HCT116 (cell line): ENCODE results near the gene DNM3. TPM values are rescaled to one million over a fixed set of nuclear protein-coding genes. Genes with fewer than 3 reads are reported as not detected.

Experiments used
- ATAC-seq: fragments of 200-7000 bp; cut with Tn5 transposase; 2 replicates; pipeline ENCODE4 v1.9.1; 2020; ENCODE audit warnings: mild to moderate bottlenecking, moderate library complexity
- BruUV-seq: library from RNA; stranded (reverse); fragments of 400-500 nt; replicated peaks from 2 replicates; lab custom pipeline; 2021; lab: Mats Ljungman, UMichigan
- CTCF ChIA-PET: fragments of 300-600 bp; sonication (Branson Sonifier 250); formaldehyde crosslinking; loops from one replicate; lab custom pipeline; 2021; ENCODE audit warnings: antibody characterized with exemption; lab: Charles Lee
- POLR2A ChIA-PET: fragments of 300-600, 350-600 bp; sonication (Branson Sonifier 250); formaldehyde crosslinking; loops from one replicate; lab custom pipeline; 2021; ENCODE audit warnings: antibody characterized with exemption; lab: Charles Lee
- RAD21 ChIA-PET, 2 experiments: fragments of 300-600 bp; sonication (Branson Sonifier 250); formaldehyde crosslinking; loops; one replicate each; lab custom pipeline; 2023; ENCODE audit warnings: low total read pairs in 2 of 2; ENCODE audit not compliant: uncharacterized antibody in 2 of 2, unreplicated experiment in 2 of 2, low non-redundant PET in 1 of 2; lab: Charles Lee
- DNase-seq: peaks from one replicate; pipeline ENCODE4 v3.0.0-alpha.2; 2010; ENCODE audit warnings: low read depth, low spot score
- H2AFZ ChIP-seq: fragments of 200-600 bp; shearing (Covaris generic), sonication (generic); 2 replicates; pipeline ENCODE4 v1.6.1; 2017; ENCODE audit warnings: low read depth, mixed run types, mixed read lengths, antibody characterized with exemption, low read length; ENCODE audit not compliant: poor library complexity, severe bottlenecking
- H3K27ac ChIP-seq: 2 replicates; pipeline ENCODE4 v1.5.1; 2012; ENCODE audit warnings: low read depth, low read length
- H3K27me3 ChIP-seq: fragments of 200-600 bp; sonication (generic); 2 replicates; pipeline ENCODE4 v1.6.1; 2016; ENCODE audit warnings: mixed run types, low read length, mixed read lengths; ENCODE audit not compliant: insufficient read depth
- H3K36me3 ChIP-seq, 2 experiments: fragments of 200-500 bp in 1 of 2; fragments of 200-600 bp in 1 of 2; sonication (Bioruptor generic) in 1 of 2; sonication (generic) in 1 of 2; 2 replicates each; pipeline versions ENCODE4 v1.5.1 to v1.6.1; 2014 to 2016; ENCODE audit warnings: low read length in 2 of 2, inconsistent platforms in 1 of 2, mixed read lengths in 1 of 2, mixed run types in 1 of 2; ENCODE audit not compliant: insufficient read depth in 2 of 2, control insufficient read depth in 1 of 2
- H3K4me1 ChIP-seq, 2 experiments: fragments of 200-600 bp in 1 of 2; sonication (generic) in 1 of 2; 2 replicates each; pipeline versions ENCODE4 v1.5.1 to v1.6.1; 2012 to 2017; ENCODE audit warnings: low read length in 2 of 2, inconsistent platforms in 1 of 2, mild to moderate bottlenecking in 1 of 2, mixed read lengths in 1 of 2, mixed run types in 1 of 2, moderate library complexity in 1 of 2; ENCODE audit not compliant: insufficient read depth in 2 of 2, control insufficient read depth in 1 of 2
- H3K4me2 ChIP-seq: fragments of 200-600 bp; sonication (generic); 2 replicates; pipeline ENCODE4 v1.6.1; 2017; ENCODE audit warnings: mixed run types, low read length, mixed read lengths
- H3K4me3 ChIP-seq, 2 experiments: fragments of 200-600 bp in 1 of 2; sonication (generic) in 1 of 2; replicated peaks in 1 of 2; 2 replicates each; pipeline ENCODE4 v1.5.1; 2011 to 2016; ENCODE audit warnings: low read length in 2 of 2, control low read depth in 1 of 2, low read depth in 1 of 2, mild to moderate bottlenecking in 1 of 2, mixed read lengths in 1 of 2, mixed run types in 1 of 2
- H3K79me2 ChIP-seq: fragments of 200-600 bp; sonication (generic); 2 replicates; pipeline ENCODE4 v1.6.1; 2017; ENCODE audit warnings: mild to moderate bottlenecking, mixed run types, low read length, moderate library complexity, mixed read lengths; ENCODE audit not compliant: insufficient read depth
- H3K9ac ChIP-seq: fragments of 200-600 bp; sonication (generic); 2 replicates; pipeline ENCODE4 v1.6.1; 2016; ENCODE audit warnings: low read length, mixed read lengths
- H3K9me2 ChIP-seq: fragments of 200-600 bp; sonication (generic), shearing (Covaris generic); 2 replicates; pipeline ENCODE4 v1.6.1; 2017; ENCODE audit warnings: mixed run types, mild to moderate bottlenecking, moderate library complexity; ENCODE audit not compliant: insufficient read depth
- H3K9me3 ChIP-seq, 2 experiments: fragments of 200-500 bp in 1 of 2; fragments of 200-600 bp in 1 of 2; sonication (Bioruptor generic) in 1 of 2; sonication (generic) in 1 of 2; 2 replicates each; pipeline ENCODE4 v1.6.1; 2014 to 2017; ENCODE audit warnings: low read length in 2 of 2, mixed read lengths in 2 of 2, inconsistent platforms in 1 of 2, low read depth in 1 of 2, mild to moderate bottlenecking in 1 of 2, mixed run types in 1 of 2, moderate library complexity in 1 of 2; ENCODE audit not compliant: control insufficient read depth in 1 of 2, insufficient read depth in 1 of 2
- H4K20me1 ChIP-seq: fragments of 200-600 bp; sonication (generic), shearing (Covaris generic); 2 replicates; pipeline ENCODE4 v1.6.1; 2017; ENCODE audit warnings: mixed run types, mild to moderate bottlenecking, moderate library complexity; ENCODE audit not compliant: insufficient read depth
- CBX3 ChIP-seq: IDR thresholded peaks from 2 replicates; pipeline ENCODE4 v1.6.1; 2012; ENCODE audit warnings: low read depth
- CEBPB ChIP-seq: IDR thresholded peaks from 2 replicates; pipeline ENCODE4 v1.6.1; 2012; ENCODE audit warnings: low read depth
- EZH2 ChIP-seq: fragments of 200-600 bp; sonication (generic); IDR thresholded peaks from 2 replicates; pipeline ENCODE4 v1.6.1; 2017; ENCODE audit warnings: antibody characterized with exemption, mixed run types
- EZH2phosphoT487 ChIP-seq: fragments of 200-600 bp; IDR thresholded peaks from 2 replicates; pipeline ENCODE4 v1.6.1; 2018; ENCODE audit warnings: antibody characterized with exemption, borderline replicate concordance
- FOSL1 ChIP-seq: IDR thresholded peaks from 2 replicates; pipeline ENCODE4 v1.6.1; 2012; ENCODE audit warnings: low read depth
- JUND ChIP-seq: IDR thresholded peaks from 2 replicates; pipeline ENCODE4 v1.6.1; 2012
- POLR2A ChIP-seq: IDR thresholded peaks from 2 replicates; pipeline ENCODE4 v1.7.0; 2011; ENCODE audit warnings: borderline replicate concordance; ENCODE audit not compliant: insufficient read depth, insufficient read length; ENCODE audit errors: extremely low read depth
- POLR2AphosphoS5 ChIP-seq: IDR thresholded peaks from 2 replicates; pipeline ENCODE4 v1.6.1; 2011; ENCODE audit warnings: mild to moderate bottlenecking, low read depth, low read length, moderate library complexity
- RAD21 ChIP-seq: IDR thresholded peaks from 2 replicates; pipeline ENCODE4 v1.6.1; 2012; ENCODE audit warnings: low read depth, mild to moderate bottlenecking
- SIN3A ChIP-seq: IDR thresholded peaks from 2 replicates; pipeline ENCODE4 v1.6.1; 2012; ENCODE audit warnings: low read depth
- SP1 ChIP-seq: IDR thresholded peaks from 2 replicates; pipeline ENCODE4 v1.6.1; 2012; ENCODE audit warnings: low read depth
- SRF ChIP-seq: IDR thresholded peaks from 2 replicates; pipeline ENCODE4 v1.6.1; 2012; ENCODE audit warnings: low read depth
- TCF7L2 ChIP-seq: IDR thresholded peaks from 2 replicates; pipeline ENCODE4 v1.7.0; 2011; ENCODE audit warnings: borderline replicate concordance, inconsistent platforms; ENCODE audit not compliant: insufficient read depth, insufficient read length; ENCODE audit errors: extremely low read depth
- YY1 ChIP-seq: IDR thresholded peaks from 2 replicates; pipeline ENCODE4 v1.6.1; 2011; ENCODE audit warnings: low read length, low read depth, moderate library complexity, mild to moderate bottlenecking; ENCODE audit not compliant: insufficient replicate concordance; ENCODE audit errors: extremely low read depth
- ZFX ChIP-seq: fragments of 450-650 bp; IDR thresholded peaks from 2 replicates; pipeline ENCODE4 v1.6.1; 2017
- ZNF274 ChIP-seq: fragments of 200-500 bp; sonication (Bioruptor generic); IDR thresholded peaks from 2 replicates; pipeline ENCODE4 v1.6.1; 2014; ENCODE audit warnings: mild to moderate bottlenecking, low read depth, low read length, inconsistent platforms
- intact Hi-C: fragments of 100-400 bp; cut with micrococcal nuclease; formaldehyde crosslinking; loops from 2 replicates; pipeline ENCODE4 v1.10.0; 2022
- total RNA-seq: library from RNA; stranded (reverse); gene quantifications from one replicate; pipeline ENCODE4 v1.2.1, GENCODE V29; 2021; ENCODE audit not compliant: unreplicated experiment
- TF ChIP-seq, protein P1 (sequence below): IDR thresholded peaks from 2 replicates; pipeline ENCODE4 v1.6.1; 2012; ENCODE audit warnings: low read depth
- TF ChIP-seq, protein P2 (sequence below), 3 experiments: fragments of 200-600 bp in 1 of 3; sonication (generic) in 1 of 3; IDR thresholded peaks in 2 of 3; conservative IDR thresholded peaks in 1 of 3; 2 replicates each; pipeline ENCODE4 v1.5.1; 2012 to 2017; ENCODE audit warnings: low read depth in 2 of 3, low read length in 2 of 3, antibody characterized with exemption in 1 of 3, borderline replicate concordance in 1 of 3, control low read depth in 1 of 3, mild to moderate bottlenecking in 1 of 3, mixed read lengths in 1 of 3, mixed run types in 1 of 3, moderate library complexity in 1 of 3; ENCODE audit not compliant: insufficient read depth in 1 of 3
- TF ChIP-seq, protein P3 (sequence below): IDR thresholded peaks from 2 replicates; pipeline ENCODE4 v1.6.1; 2011; ENCODE audit warnings: mild to moderate bottlenecking, low read length, moderate library complexity; ENCODE audit not compliant: insufficient replicate concordance; ENCODE audit errors: extremely low read depth
- TF ChIP-seq, protein P4 (sequence below): IDR thresholded peaks from 2 replicates; pipeline ENCODE4 v1.6.1; 2012

Gene DNM3
- total RNA-seq, 1 experiment from 2014 or later: 3.1 TPM

DNA sequence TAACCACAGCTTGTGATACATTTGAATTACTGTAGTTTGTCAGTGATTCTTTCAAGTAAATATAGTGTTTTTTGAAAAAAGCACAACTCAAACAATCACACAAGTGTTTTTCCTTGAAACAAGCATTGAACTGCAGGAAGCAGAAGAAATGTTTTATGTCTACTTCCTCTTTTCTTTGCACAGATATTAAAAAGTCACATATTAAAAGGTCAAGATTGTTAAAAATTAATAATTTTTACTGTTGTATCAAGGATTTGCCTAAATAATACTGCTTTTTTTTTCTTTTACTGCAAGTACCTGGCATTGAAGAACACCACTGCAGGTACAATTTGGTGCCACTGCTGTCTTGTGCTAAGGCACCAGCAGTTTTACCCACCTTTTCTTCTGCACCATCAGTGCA lies 365.0 kb downstream of the DNM3 start:
- POLR2A ChIA-PET: no interaction called here

More for the DNA sequence above, 365.0 kb downstream of the DNM3 start:
- H3K79me2 ChIP-seq: no peaks in the 10 kb centered on the region
- ATAC-seq (no peak), DNase-seq (no peak)
- ChIA-PET CTCF (no interaction called here), RAD21 (no interaction called here)
- no peak overlapping the region for H2AFZ ChIP-seq
- no peak overlapping the region for H3K27ac ChIP-seq
- no peaks in the 10 kb centered on the region for H3K9me2 ChIP-seq
- H4K20me1 ChIP-seq: no peaks in the 10 kb centered on the region
- H3K27me3 ChIP-seq: no peaks in the 10 kb centered on the region
- H3K4me2 ChIP-seq: no peak overlapping the region
- TF ChIP-seq POLR2A (no peak), ZFX (no peak), YY1 (no peak), SRF (no peak), CEBPB (no peak), SIN3A (no peak), JUND (no peak), TCF7L2 (no peak), ZNF274 (no peak), POLR2AphosphoS5 (no peak), EZH2phosphoT487 (no peak), RAD21 (no peak), EZH2 (no peak), SP1 (no peak), CBX3 (no peak), FOSL1 (no peak)
- TF ChIP-seq, protein P1, sequence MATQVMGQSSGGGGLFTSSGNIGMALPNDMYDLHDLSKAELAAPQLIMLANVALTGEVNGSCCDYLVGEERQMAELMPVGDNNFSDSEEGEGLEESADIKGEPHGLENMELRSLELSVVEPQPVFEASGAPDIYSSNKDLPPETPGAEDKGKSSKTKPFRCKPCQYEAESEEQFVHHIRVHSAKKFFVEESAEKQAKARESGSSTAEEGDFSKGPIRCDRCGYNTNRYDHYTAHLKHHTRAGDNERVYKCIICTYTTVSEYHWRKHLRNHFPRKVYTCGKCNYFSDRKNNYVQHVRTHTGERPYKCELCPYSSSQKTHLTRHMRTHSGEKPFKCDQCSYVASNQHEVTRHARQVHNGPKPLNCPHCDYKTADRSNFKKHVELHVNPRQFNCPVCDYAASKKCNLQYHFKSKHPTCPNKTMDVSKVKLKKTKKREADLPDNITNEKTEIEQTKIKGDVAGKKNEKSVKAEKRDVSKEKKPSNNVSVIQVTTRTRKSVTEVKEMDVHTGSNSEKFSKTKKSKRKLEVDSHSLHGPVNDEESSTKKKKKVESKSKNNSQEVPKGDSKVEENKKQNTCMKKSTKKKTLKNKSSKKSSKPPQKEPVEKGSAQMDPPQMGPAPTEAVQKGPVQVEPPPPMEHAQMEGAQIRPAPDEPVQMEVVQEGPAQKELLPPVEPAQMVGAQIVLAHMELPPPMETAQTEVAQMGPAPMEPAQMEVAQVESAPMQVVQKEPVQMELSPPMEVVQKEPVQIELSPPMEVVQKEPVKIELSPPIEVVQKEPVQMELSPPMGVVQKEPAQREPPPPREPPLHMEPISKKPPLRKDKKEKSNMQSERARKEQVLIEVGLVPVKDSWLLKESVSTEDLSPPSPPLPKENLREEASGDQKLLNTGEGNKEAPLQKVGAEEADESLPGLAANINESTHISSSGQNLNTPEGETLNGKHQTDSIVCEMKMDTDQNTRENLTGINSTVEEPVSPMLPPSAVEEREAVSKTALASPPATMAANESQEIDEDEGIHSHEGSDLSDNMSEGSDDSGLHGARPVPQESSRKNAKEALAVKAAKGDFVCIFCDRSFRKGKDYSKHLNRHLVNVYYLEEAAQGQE: no peak
- TF ChIP-seq, protein P2, sequence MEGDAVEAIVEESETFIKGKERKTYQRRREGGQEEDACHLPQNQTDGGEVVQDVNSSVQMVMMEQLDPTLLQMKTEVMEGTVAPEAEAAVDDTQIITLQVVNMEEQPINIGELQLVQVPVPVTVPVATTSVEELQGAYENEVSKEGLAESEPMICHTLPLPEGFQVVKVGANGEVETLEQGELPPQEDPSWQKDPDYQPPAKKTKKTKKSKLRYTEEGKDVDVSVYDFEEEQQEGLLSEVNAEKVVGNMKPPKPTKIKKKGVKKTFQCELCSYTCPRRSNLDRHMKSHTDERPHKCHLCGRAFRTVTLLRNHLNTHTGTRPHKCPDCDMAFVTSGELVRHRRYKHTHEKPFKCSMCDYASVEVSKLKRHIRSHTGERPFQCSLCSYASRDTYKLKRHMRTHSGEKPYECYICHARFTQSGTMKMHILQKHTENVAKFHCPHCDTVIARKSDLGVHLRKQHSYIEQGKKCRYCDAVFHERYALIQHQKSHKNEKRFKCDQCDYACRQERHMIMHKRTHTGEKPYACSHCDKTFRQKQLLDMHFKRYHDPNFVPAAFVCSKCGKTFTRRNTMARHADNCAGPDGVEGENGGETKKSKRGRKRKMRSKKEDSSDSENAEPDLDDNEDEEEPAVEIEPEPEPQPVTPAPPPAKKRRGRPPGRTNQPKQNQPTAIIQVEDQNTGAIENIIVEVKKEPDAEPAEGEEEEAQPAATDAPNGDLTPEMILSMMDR (IDR thresholded peaks at IDR 0.05 in 2 of 3, conservative IDR thresholded peaks at IDR 0.05 in 1 of 3; ENCODE audit: borderline replicate concordance in 1 of 3, insufficient read depth in 1 of 3, low read depth in 2 of 3, low read length in 2 of 3): no peak
- TF ChIP-seq, protein P3, sequence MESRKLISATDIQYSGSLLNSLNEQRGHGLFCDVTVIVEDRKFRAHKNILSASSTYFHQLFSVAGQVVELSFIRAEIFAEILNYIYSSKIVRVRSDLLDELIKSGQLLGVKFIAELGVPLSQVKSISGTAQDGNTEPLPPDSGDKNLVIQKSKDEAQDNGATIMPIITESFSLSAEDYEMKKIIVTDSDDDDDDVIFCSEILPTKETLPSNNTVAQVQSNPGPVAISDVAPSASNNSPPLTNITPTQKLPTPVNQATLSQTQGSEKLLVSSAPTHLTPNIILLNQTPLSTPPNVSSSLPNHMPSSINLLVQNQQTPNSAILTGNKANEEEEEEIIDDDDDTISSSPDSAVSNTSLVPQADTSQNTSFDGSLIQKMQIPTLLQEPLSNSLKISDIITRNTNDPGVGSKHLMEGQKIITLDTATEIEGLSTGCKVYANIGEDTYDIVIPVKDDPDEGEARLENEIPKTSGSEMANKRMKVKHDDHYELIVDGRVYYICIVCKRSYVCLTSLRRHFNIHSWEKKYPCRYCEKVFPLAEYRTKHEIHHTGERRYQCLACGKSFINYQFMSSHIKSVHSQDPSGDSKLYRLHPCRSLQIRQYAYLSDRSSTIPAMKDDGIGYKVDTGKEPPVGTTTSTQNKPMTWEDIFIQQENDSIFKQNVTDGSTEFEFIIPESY: no peak
- TF ChIP-seq, protein P4, sequence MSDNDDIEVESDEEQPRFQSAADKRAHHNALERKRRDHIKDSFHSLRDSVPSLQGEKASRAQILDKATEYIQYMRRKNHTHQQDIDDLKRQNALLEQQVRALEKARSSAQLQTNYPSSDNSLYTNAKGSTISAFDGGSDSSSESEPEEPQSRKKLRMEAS: no peak
- no peaks in the 10 kb centered on the region for H3K36me3 ChIP-seq
- intact Hi-C loops: no loop called here
- no peaks in the 10 kb centered on the region for H3K9me3 ChIP-seq
- H3K9ac ChIP-seq: no peak overlapping the region
- H3K4me3 ChIP-seq: no peak overlapping the region
- no TSS peak for BruUV-seq
- no peaks in the 10 kb centered on the region for H3K4me1 ChIP-seq
